Spleen (tissue), 11 donors: Measurements from ENCODE around the gene DUS1L. TPM values are rescaled to one million over a fixed set of nuclear protein-coding genes. Genes with fewer than 3 reads are reported as not detected.

Experiments used
- DNase-seq: peaks from one replicate; pipeline ENCODE4 v3.0.0-alpha.2; 2020
- H3K27ac ChIP-seq, 8 donors: fragments of 200-600 bp; sonication (generic) in 7 of 8; 1 replicate in 4 of 8; 2 replicates in 4 of 8; pipeline versions ENCODE4 v1.5.0 to v1.8.0; 2016 to 2021; ENCODE audit warnings: inconsistent platforms in 4 of 8, mild to moderate bottlenecking in 4 of 8, moderate library complexity in 1 of 8
- H3K27me3 ChIP-seq, 7 donors: fragments of 200-600 bp; sonication (generic) in 6 of 7; replicated peaks in 1 of 7; 1 replicate in 4 of 7; 2 replicates in 3 of 7; pipeline versions ENCODE4 v1.5.0 to v1.8.0; 2016 to 2021; ENCODE audit warnings: inconsistent platforms in 3 of 7, mild to moderate bottlenecking in 1 of 7
- H3K36me3 ChIP-seq, 6 donors: fragments of 200-600 bp; sonication (generic) in 5 of 6; 1 replicate in 4 of 6; 2 replicates in 2 of 6; pipeline versions ENCODE4 v1.5.0 to v1.8.0; 2016 to 2021; ENCODE audit warnings: inconsistent platforms in 2 of 6
- H3K4me1 ChIP-seq, 6 donors: fragments of 200-600 bp; sonication (generic) in 5 of 6; 1 replicate in 3 of 6; 2 replicates in 3 of 6; pipeline versions ENCODE4 v1.5.0 to v1.8.0; 2016 to 2021; ENCODE audit warnings: inconsistent platforms in 3 of 6
- H3K4me3 ChIP-seq, 8 donors: fragments of 200-600 bp; sonication (generic) in 7 of 8; 1 replicate in 4 of 8; 2 replicates in 4 of 8; pipeline versions ENCODE4 v1.5.0 to v1.8.0; 2016 to 2021; ENCODE audit warnings: inconsistent platforms in 4 of 8, mild to moderate bottlenecking in 4 of 8, moderate library complexity in 2 of 8
- H3K9me3 ChIP-seq, 8 donors: fragments of 200-600 bp; sonication (generic) in 7 of 8; 1 replicate in 4 of 8; 2 replicates in 4 of 8; pipeline versions ENCODE4 v1.5.0 to v1.8.0; 2016 to 2021; ENCODE audit warnings: inconsistent platforms in 4 of 8
- CTCF ChIP-seq, 11 experiments: fragments of 200-600 bp in 7 of 11; fragments of 450-650 bp in 4 of 11; sonication (generic) in 4 of 11; IDR thresholded peaks in 8 of 11; conservative IDR thresholded peaks in 3 of 11; 1 replicate in 7 of 11; 2 replicates in 4 of 11; pipeline versions ENCODE4 v1.4.0 to v1.8.0; 2016 to 2021; ENCODE audit warnings: antibody characterized with exemption in 11 of 11, inconsistent platforms in 4 of 11, mild to moderate bottlenecking in 1 of 11
- POLR2A ChIP-seq, 3 donors: fragments of 450-650 bp; IDR thresholded peaks; one replicate each; pipeline ENCODE4 v1.5.1; 2017; ENCODE audit warnings: antibody characterized with exemption in 3 of 3, mild to moderate bottlenecking in 1 of 3
- POLR2AphosphoS5 ChIP-seq, 3 donors: sonication (generic); formaldehyde crosslinking; IDR thresholded peaks; one replicate each; pipeline ENCODE4 v1.5.1; 2017; ENCODE audit warnings: antibody characterized with exemption in 3 of 3
- WGBS, 5 donors: extraction: QIAGEN DNeasy Blood & Tissue Kit in 3 of 5; methylation state at CpG; one replicate each; pipeline versions ENCODE4 v1.1.5 to v1.1.7; 2013 to 2018; 5-methylcytosine and 5-hydroxymethylcytosine counted together
- intact Hi-C: fragments of 100-400 bp; cut with DNase I; formaldehyde crosslinking; loops from one replicate; pipeline ENCODE4 v1.15.0; 2023; ENCODE audit warnings: low total_unique reads
- polyA plus RNA-seq, 3 donors: library from polyadenylated mRNA; stranded (reverse); fragments of 200-250 nt; gene quantifications; one replicate each; pipeline ENCODE4 v1.2.1, GENCODE V29; 2013
- total RNA-seq, 7 donors: library from RNA; depleted of rRNA in 3 of 7; stranded (reverse); fragments of >200 nt in 3 of 7; fragmentation: NEBNext Ultra II Directional in 4 of 7; extraction: Animal tissue kit (Norgen Biotek cat#: 25700) in 4 of 7; gene quantifications; one replicate each; pipeline versions ENCODE4 v1.1.0 to v1.2.1, GENCODE V29; 2016 to 2021
- donor health status: healthy with polysubstance abuse.
- donor health status: DM: no; HTN: no; CAD: no; lungs with moderate emphysema.
- donor health status: DM: no; HTN: no; CAD: no.
- donor health status: Bipolar disorder and iron deficiency.
- donor health status: healthy.
- donor health status: DM: no; HTN: no; CAD: no.
- donor health status: DM: yes; HTN: yes; CAD: no.

The DUS1L gene
- total and polyA plus RNA-seq, 10 donors = 76.4 to 174 (median 103) TPM

DNA sequence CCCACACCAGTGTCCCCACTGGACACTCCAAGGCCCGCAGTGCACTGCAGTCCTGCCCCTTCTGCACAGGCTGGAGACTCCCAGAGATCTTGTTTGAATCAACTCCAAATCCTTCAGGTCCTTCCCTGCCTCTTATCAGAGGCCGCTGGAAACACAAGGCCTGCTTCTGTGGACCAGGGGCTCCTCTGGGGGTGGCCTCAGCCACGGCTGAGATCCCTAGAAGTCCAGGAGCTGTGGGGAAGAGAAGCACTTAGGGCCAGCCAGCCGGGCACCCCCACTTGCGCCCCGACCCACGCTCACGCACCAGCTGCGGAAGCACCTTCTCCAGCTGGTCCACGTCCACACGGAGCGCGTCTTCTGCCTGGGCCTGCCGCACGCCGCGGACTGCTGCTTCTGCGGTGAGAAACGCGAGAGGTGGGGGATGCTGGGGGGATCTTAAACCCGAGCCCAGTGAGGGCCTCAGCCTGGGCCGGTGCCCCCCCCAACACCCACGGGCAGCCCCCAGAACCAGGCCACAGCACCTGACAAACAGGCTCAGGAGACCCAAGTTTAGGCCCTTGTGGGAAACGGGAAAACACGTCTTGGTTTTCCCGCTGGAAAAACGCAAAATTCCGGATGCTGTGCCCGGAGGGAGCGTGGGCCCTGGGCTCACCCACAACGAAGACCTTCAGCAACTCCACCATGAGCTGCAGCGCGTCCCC lies 46.5 kb downstream of the DUS1L start:
- DNase-seq = no peak
- peaks cover 0 to 34% (median 8%) of the 10 kb centered on the region in 6 donors for H3K36me3 ChIP-seq
- TF ChIP-seq POLR2AphosphoS5 (IDR thresholded peaks at IDR 0.05) = peak in 1 of 3 donors; percentile 58
- TF ChIP-seq POLR2A (IDR thresholded peaks at IDR 0.05) = no peak
- TF ChIP-seq CTCF (IDR thresholded peaks at IDR 0.05 in 8 of 11, conservative IDR thresholded peaks at IDR 0.05 in 3 of 11) = no peak
- no peak overlapping the region for H3K4me3 ChIP-seq
- H3K27me3 ChIP-seq = no peaks in the 10 kb centered on the region
- 89 to 95% (median 93%) methylated on average over 21 to 33 of the region's 33 CpGs for WGBS, 5 donors
- no peaks in the 10 kb centered on the region for H3K9me3 ChIP-seq
- H3K27ac ChIP-seq = no peak overlapping the region
- intact Hi-C loops = no loop called here
- peaks cover 21 to 49% (median 34%) of the 10 kb centered on the region in 6 donors for H3K4me1 ChIP-seq

DNA sequence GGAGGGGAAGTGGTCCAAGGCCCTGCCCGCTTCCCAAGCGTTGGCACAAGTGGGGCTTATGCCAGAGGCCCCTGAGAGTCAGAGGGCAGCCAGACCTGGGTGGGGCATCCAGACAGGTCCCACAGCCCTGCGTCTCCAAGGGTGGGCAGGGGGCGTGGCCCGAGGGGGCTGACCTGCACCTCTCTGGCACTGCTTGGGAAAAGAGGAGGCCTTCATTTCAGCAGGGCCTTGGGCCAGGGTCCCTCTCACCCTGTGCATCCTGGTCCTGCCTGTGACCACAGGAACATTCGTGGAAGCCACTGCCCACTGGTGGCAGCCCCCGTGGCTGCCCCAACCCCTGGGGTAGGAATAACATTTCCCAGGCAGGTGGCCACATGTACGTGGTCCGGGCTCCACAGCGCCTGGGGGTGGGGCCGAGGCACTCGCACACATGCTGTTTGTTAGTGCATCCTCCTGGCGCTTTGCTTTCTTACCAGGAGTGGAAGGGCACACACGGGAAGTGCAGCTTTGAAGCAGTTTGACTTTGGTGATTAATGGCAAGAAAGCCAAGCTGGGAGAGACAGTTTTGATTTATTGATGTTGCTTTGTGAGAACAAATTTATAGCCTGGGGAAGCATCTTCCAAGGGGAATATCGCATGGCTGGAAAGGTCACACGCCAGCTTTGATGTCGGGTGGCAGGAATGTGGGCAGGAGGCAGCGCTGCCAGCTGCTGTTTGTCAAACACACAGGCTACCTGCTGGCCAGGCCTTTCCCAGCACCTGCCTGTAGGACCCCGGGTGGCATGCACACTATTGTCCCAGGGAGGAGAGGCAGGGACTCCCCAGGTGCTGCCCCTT lies 47.2 kb downstream of the DUS1L start:
- Histone ChIP-seq H3K9me3 (no peaks in the 10 kb centered on the region), H3K4me1 (peaks cover 15 to 49% (median 30%) of the 10 kb centered on the region in 6 donors)
- intact Hi-C loops = no loop called here

GRCh38 chr17:82017612-82018151 lies 47.9 kb downstream of the DUS1L start:
- H3K4me1 ChIP-seq = peaks cover 15 to 53% (median 36%) of the 10 kb centered on the region in 6 donors
- H3K27ac ChIP-seq = no peak overlapping the region
- WGBS, 5 donors = 80 to 90% (median 85%) methylated on average over 4 to 13 of the region's 13 CpGs
- H3K4me3 ChIP-seq = no peak overlapping the region
- no peaks in the 10 kb centered on the region for H3K9me3 ChIP-seq
- DNase-seq = no peak
- TF ChIP-seq POLR2A (IDR thresholded peaks at IDR 0.05) = no peak
- peak in 1 of 3 donors; percentile 19 for TF ChIP-seq POLR2AphosphoS5 (IDR thresholded peaks at IDR 0.05)
- intact Hi-C loops = no loop called here
- H3K36me3 ChIP-seq = peaks cover 0 to 49% (median 8%) of the 10 kb centered on the region in 6 donors
- no peaks in the 10 kb centered on the region for H3K27me3 ChIP-seq

More for the DNA sequence above, 47.2 kb downstream of the DUS1L start:
- H3K4me3 ChIP-seq = no peak overlapping the region
- WGBS, 5 donors = 81 to 89% (median 85%) methylated on average over 17 to 19 of the region's 19 CpGs
- TF ChIP-seq POLR2A (IDR thresholded peaks at IDR 0.05) (no peak), CTCF (IDR thresholded peaks at IDR 0.05 in 8 of 11, conservative IDR thresholded peaks at IDR 0.05 in 3 of 11) (peak in 1 of 11 experiments; percentile 13), POLR2AphosphoS5 (IDR thresholded peaks at IDR 0.05) (peak in 1 of 3 donors; percentile 37)
- DNase-seq = no peak
- H3K36me3 ChIP-seq = peaks cover 0 to 42% (median 8%) of the 10 kb centered on the region in 6 donors
- no peaks in the 10 kb centered on the region for H3K27me3 ChIP-seq
- no peak overlapping the region for H3K27ac ChIP-seq

- 90 to 96% (median 92%) methylated on average over 20 to 24 of the region's 24 CpGs for WGBS, 5 donors
- no peak for DNase-seq
Observed at GRCh38 chr17:82016875-82017459, 48.6 kb downstream of the DUS1L start.

More at GRCh38 chr17:82016875-82017459, 48.6 kb downstream of the DUS1L start:
- Histone ChIP-seq H3K9me3 (no peaks in the 10 kb centered on the region), H3K36me3 (peaks cover 0 to 56% (median 8%) of the 10 kb centered on the region in 6 donors), H3K4me3 (no peak overlapping the region), H3K27me3 (no peaks in the 10 kb centered on the region), H3K27ac (no peak overlapping the region), H3K4me1 (peaks cover 11 to 54% (median 35%) of the 10 kb centered on the region in 6 donors)
- TF ChIP-seq CTCF (IDR thresholded peaks at IDR 0.05 in 8 of 11, conservative IDR thresholded peaks at IDR 0.05 in 3 of 11) = no peak
- peak in 1 of 3 donors; percentile 8 for TF ChIP-seq POLR2AphosphoS5 (IDR thresholded peaks at IDR 0.05)
- intact Hi-C loops = no loop called here
